Embryonic facial prominence (tissue), 1 donor: ENCODE measurements around the gene FCHSD2.
"Not testable (repeated sequence)": the region's sequence is repeated elsewhere in the genome, so short reads cannot be mapped to it uniquely, and the experiment has no call there.

Experiments
- DNase-seq: peaks from one replicate; pipeline ENCODE4 v3.0.0-alpha.2; 2016; ENCODE audit errors: extremely low spot score

FCHSD2 gene

GRCh38 chr11:73151416-73151815 is 9.3 kb upstream of the FCHSD2 start:
- no peak for DNase-seq

GRCh38 chr11:73149105-73149504 is 7.0 kb upstream of the FCHSD2 start:
- DNase-seq: no peak

- no peak for DNase-seq
Observed at GRCh38 chr11:73147771-73148681, 5.9 kb upstream of the FCHSD2 start.

- no peak for DNase-seq
Observed at GRCh38 chr11:73145986-73146575, 4.0 kb upstream of the FCHSD2 start.

- no peak for DNase-seq
Observed at GRCh38 chr11:73143126-73143838, 1.2 kb upstream of the FCHSD2 start.

GRCh38 chr11:73141309-73142127 is 600 bp downstream of the FCHSD2 start:
- DNase-seq: peak; percentile 33

GRCh38 chr11:73141031-73141308 is 1.1 kb downstream of the FCHSD2 start:
- no peak for DNase-seq

- DNase-seq: no peak
Observed at GRCh38 chr11:73140213-73141030, 1.7 kb downstream of the FCHSD2 start.

GRCh38 chr11:73139476-73140198 is 2.5 kb downstream of the FCHSD2 start:
- no peak for DNase-seq

- DNase-seq: no peak
Observed at GRCh38 chr11:73137944-73138274, 4.2 kb downstream of the FCHSD2 start.

- DNase-seq: no peak
Observed at GRCh38 chr11:73137262-73137943, 4.7 kb downstream of the FCHSD2 start.

GRCh38 chr11:73136722-73137121 is 5.4 kb downstream of the FCHSD2 start:
- DNase-seq: not testable (repeated sequence)

GRCh38 chr11:73135346-73136284 is 6.5 kb downstream of the FCHSD2 start:
- no peak for DNase-seq

- DNase-seq: not testable (repeated sequence)
Observed at GRCh38 chr11:73132349-73132748, 9.8 kb downstream of the FCHSD2 start.

- no peak for DNase-seq
Observed at GRCh38 chr11:73130181-73130580, 11.9 kb downstream of the FCHSD2 start.

GRCh38 chr11:73129198-73129597 is 12.9 kb downstream of the FCHSD2 start:
- no peak for DNase-seq

- DNase-seq: no peak
Observed at GRCh38 chr11:73126804-73127480, 15.2 kb downstream of the FCHSD2 start.

- DNase-seq: no peak
Observed at GRCh38 chr11:73124800-73125199, 17.3 kb downstream of the FCHSD2 start.
